ENCODE results near the gene TP63.
A peak's percentile ranks its signal among the peaks of the same experiment; 100 is the strongest.

TP63 gene

GRCh38 chr3:189824629-189825312 is 193.6 kb downstream of the TP63 start:
- no peak for DNase-seq

- DNase-seq, result no peak
Measured at GRCh38 chr3:189826566-189826965, 195.4 kb downstream of the TP63 start.

GRCh38 chr3:189827108-189827507 is 195.9 kb downstream of the TP63 start:
- no peak for DNase-seq

GRCh38 chr3:189830401-189830800 is 199.2 kb downstream of the TP63 start:
- no peak for DNase-seq

- no peak for DNase-seq
Measured at GRCh38 chr3:189833266-189833665, 202.1 kb downstream of the TP63 start.

GRCh38 chr3:189833996-189834395 is 202.8 kb downstream of the TP63 start:
- no peak for DNase-seq

- no peak for DNase-seq
Measured at GRCh38 chr3:189834462-189834861, 203.3 kb downstream of the TP63 start.

- no peak for DNase-seq
Measured at GRCh38 chr3:189836795-189837194, 205.6 kb downstream of the TP63 start.

- peak in 2 of 4 experiments; percentile 6 to 31 for DNase-seq
Measured at GRCh38 chr3:189838291-189838690, 207.1 kb downstream of the TP63 start.

- DNase-seq, result peak in 3 of 4 experiments; percentile 2 to 45 (median 30)
Measured at GRCh38 chr3:189839576-189839975, 208.4 kb downstream of the TP63 start.

GRCh38 chr3:189841473-189842205 is 210.4 kb downstream of the TP63 start:
- no peak for DNase-seq

- DNase-seq, result no peak
Measured at GRCh38 chr3:189842681-189843602, 211.8 kb downstream of the TP63 start.

- no peak for DNase-seq
Measured at GRCh38 chr3:189845069-189845468, 213.9 kb downstream of the TP63 start.

- DNase-seq, result no peak
Measured at GRCh38 chr3:189848395-189849040, 217.3 kb downstream of the TP63 start.

- DNase-seq, result no peak
Measured at GRCh38 chr3:189849262-189849661, 218.1 kb downstream of the TP63 start.

- DNase-seq, result no peak
Measured at GRCh38 chr3:189851682-189852081, 220.5 kb downstream of the TP63 start.

GRCh38 chr3:189853906-189854305 is 222.7 kb downstream of the TP63 start:
- no peak for DNase-seq

- DNase-seq, result no peak
Measured at GRCh38 chr3:189860296-189860695, 229.1 kb downstream of the TP63 start.

- no peak for DNase-seq
Measured at GRCh38 chr3:189862385-189862998, 231.3 kb downstream of the TP63 start.

GRCh38 chr3:189863031-189863430 is 231.8 kb downstream of the TP63 start:
- DNase-seq, result no peak

GRCh38 chr3:189868061-189868460 is 236.9 kb downstream of the TP63 start:
- DNase-seq, result no peak

GRCh38 chr3:189869165-189869564 is 238.0 kb downstream of the TP63 start:
- DNase-seq, result no peak

Data from suppressor macrophage (primary cell).